Kidney epithelial cell (primary cell): ENCODE results near the gene MYO7A. TPM values are rescaled to one million over a fixed set of nuclear protein-coding genes. Genes with fewer than 3 reads are reported as not detected.

Experiments used
- DNase-seq: peaks from one replicate; pipeline ENCODE4 v3.0.0-alpha.2; 2010; ENCODE audit warnings: low read depth
- H3K27me3 ChIP-seq: 2 replicates; pipeline ENCODE4 v1.6.0; 2011; ENCODE audit warnings: low read length; ENCODE audit not compliant: control insufficient read depth, insufficient read depth
- H3K36me3 ChIP-seq: 2 replicates; pipeline ENCODE4 v1.5.1; 2011; ENCODE audit warnings: low read length; ENCODE audit not compliant: control insufficient read depth, insufficient read depth
- H3K4me3 ChIP-seq: 2 replicates; pipeline ENCODE4 v1.5.1; 2011; ENCODE audit warnings: low read depth, mild to moderate bottlenecking, control low read depth, low read length
- CTCF ChIP-seq: IDR thresholded peaks from 2 replicates; pipeline ENCODE4 v1.5.1; 2011; ENCODE audit warnings: mild to moderate bottlenecking, moderate library complexity, low read length, control low read depth, inconsistent platforms; ENCODE audit not compliant: insufficient read depth, poor library complexity, severe bottlenecking
- total RNA-seq: library from RNA; depleted of rRNA; stranded (reverse); fragments of >200 nt; gene quantifications from 2 replicates; pipeline ENCODE4 v1.2.3, GENCODE V29; 2015

The MYO7A gene
- total RNA-seq, 1 donor from 2014 or later = 0.17 TPM

- H3K4me3 ChIP-seq = no peak overlapping the region
- no peak for TF ChIP-seq CTCF
- H3K27me3 ChIP-seq = peaks cover 3% of the 10 kb centered on the region
- H3K36me3 ChIP-seq = no peaks in the 10 kb centered on the region
- DNase-seq = no peak
Measured at GRCh38 chr11:77171254-77171653, 43.2 kb downstream of the MYO7A start.

- peaks cover 3% of the 10 kb centered on the region for H3K27me3 ChIP-seq
- H3K36me3 ChIP-seq = no peaks in the 10 kb centered on the region
- no peak overlapping the region for H3K4me3 ChIP-seq
- no peak for TF ChIP-seq CTCF
- DNase-seq = no peak
Measured at GRCh38 chr11:77171885-77172665, 44.0 kb downstream of the MYO7A start.

GRCh38 chr11:77172666-77172982, 44.6 kb downstream of the MYO7A start:
- Histone ChIP-seq H3K36me3 (no peaks in the 10 kb centered on the region), H3K4me3 (no peak overlapping the region), H3K27me3 (peaks cover 3% of the 10 kb centered on the region)
- TF ChIP-seq CTCF = no peak
- no peak for DNase-seq

- no peak for DNase-seq
- Histone ChIP-seq H3K36me3 (no peaks in the 10 kb centered on the region), H3K27me3 (peaks cover 3% of the 10 kb centered on the region), H3K4me3 (no peak overlapping the region)
- no peak for TF ChIP-seq CTCF
Measured at GRCh38 chr11:77173494-77173893, 45.4 kb downstream of the MYO7A start.

GRCh38 chr11:77174559-77174958, 46.5 kb downstream of the MYO7A start:
- no peaks in the 10 kb centered on the region for H3K36me3 ChIP-seq
- TF ChIP-seq CTCF = no peak
- H3K4me3 ChIP-seq = no peak overlapping the region
- DNase-seq = no peak
- peaks cover 3% of the 10 kb centered on the region for H3K27me3 ChIP-seq
